PC-3 (cell line): ENCODE measurements around the gene TAT.

Source experiments
- EZH2 ChIP-seq: fragments of 300-600 bp; sonication (generic); IDR thresholded peaks from one replicate; pipeline ENCODE4 v1.6.1; 2017; ENCODE audit warnings: antibody characterized with exemption, mild to moderate bottlenecking, low read length; ENCODE audit not compliant: unreplicated experiment
- TF ChIP-seq, protein P1 (sequence below): fragments of 300-600 bp; sonication (generic); conservative IDR thresholded peaks from 2 replicates; pipeline ENCODE4 v1.5.1; 2017; ENCODE audit warnings: antibody characterized with exemption, low read depth, mild to moderate bottlenecking, low read length

DNA sequence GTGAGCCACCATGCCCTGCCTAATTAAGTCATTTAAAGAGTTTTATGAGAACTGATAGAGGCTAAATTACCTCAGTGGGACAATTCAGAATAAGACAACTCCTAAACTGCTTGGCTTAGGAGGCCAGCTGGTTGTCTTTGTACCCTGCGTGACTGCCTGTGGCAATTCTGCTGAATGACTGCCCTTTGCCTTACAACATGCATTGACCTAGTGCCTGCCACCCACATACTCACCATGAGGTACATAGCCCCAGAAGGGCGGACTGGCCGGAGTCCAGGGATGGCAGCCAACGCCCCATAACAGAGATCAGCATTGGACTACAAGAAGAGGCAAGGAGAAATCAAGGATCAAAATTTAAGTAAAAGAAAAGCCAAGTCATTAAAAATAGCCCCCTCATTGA, 7.3 kb downstream of the TAT start:
- TF ChIP-seq, protein P1, sequence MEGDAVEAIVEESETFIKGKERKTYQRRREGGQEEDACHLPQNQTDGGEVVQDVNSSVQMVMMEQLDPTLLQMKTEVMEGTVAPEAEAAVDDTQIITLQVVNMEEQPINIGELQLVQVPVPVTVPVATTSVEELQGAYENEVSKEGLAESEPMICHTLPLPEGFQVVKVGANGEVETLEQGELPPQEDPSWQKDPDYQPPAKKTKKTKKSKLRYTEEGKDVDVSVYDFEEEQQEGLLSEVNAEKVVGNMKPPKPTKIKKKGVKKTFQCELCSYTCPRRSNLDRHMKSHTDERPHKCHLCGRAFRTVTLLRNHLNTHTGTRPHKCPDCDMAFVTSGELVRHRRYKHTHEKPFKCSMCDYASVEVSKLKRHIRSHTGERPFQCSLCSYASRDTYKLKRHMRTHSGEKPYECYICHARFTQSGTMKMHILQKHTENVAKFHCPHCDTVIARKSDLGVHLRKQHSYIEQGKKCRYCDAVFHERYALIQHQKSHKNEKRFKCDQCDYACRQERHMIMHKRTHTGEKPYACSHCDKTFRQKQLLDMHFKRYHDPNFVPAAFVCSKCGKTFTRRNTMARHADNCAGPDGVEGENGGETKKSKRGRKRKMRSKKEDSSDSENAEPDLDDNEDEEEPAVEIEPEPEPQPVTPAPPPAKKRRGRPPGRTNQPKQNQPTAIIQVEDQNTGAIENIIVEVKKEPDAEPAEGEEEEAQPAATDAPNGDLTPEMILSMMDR: no peak
- TF ChIP-seq EZH2: no peak
